Subcutaneous abdominal adipose tissue (tissue), 5 donors: ENCODE measurements around the gene EPS15.
"Not testable (repeated sequence)": the region's sequence is repeated elsewhere in the genome, so short reads cannot be mapped to it uniquely, and the experiment has no call there.

Experiments used
- H3K27ac ChIP-seq: one replicate; pipeline ENCODE4 v1.7.0; 2013; ENCODE audit warnings: low read depth, mild to moderate bottlenecking, inconsistent platforms, low read length, moderate library complexity
- H3K27me3 ChIP-seq, 5 donors: one replicate each; pipeline ENCODE4 v1.7.0; 2013; ENCODE audit warnings: low read length in 5 of 5, inconsistent platforms in 1 of 5; ENCODE audit not compliant: control insufficient read depth in 5 of 5, insufficient read depth in 4 of 5
- H3K36me3 ChIP-seq, 5 donors: one replicate each; pipeline ENCODE4 v1.7.0; 2013; ENCODE audit warnings: low read length in 5 of 5; ENCODE audit not compliant: control insufficient read depth in 5 of 5, insufficient read depth in 5 of 5
- H3K4me1 ChIP-seq, 5 donors: one replicate each; pipeline ENCODE4 v1.7.0; 2013; ENCODE audit warnings: low read length in 5 of 5, mild to moderate bottlenecking in 3 of 5, moderate library complexity in 1 of 5; ENCODE audit not compliant: control insufficient read depth in 5 of 5, insufficient read depth in 5 of 5
- H3K4me3 ChIP-seq, 5 donors: one replicate each; pipeline ENCODE4 v1.7.0; 2013; ENCODE audit warnings: low read length in 5 of 5, low read depth in 1 of 5
- H3K9ac ChIP-seq, 5 donors: one replicate each; pipeline ENCODE4 v1.7.0; 2013; ENCODE audit warnings: low read length in 5 of 5, mild to moderate bottlenecking in 4 of 5, moderate library complexity in 3 of 5
- H3K9me3 ChIP-seq, 5 donors: one replicate each; pipeline ENCODE4 v1.7.0; 2013; ENCODE audit warnings: low read length in 5 of 5; ENCODE audit not compliant: control insufficient read depth in 5 of 5
- donor health status: healthy.
- donor health status: healthy.
- donor health status: healthy.
- donor health status: healthy.
- donor health status: healthy.

The EPS15 gene

DNA sequence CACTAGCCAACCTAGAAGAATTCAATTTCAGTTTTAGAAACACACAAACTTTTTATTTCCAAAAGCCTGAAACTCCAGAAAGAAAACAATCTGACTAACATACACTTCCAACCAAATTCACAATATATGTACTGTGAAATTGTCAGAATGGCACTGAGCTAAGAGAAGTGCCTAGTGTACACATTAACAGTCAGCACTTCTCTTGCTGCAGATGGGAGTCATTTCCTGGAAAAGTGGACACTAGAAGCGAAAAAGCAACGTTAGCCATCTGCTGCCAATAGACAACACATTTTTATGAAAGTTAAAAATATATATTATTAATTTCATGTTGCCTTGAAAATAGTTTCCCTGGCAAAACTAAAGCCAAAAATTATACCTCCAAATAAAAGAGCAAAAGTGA is 66.1 kb downstream of the EPS15 start:
- peaks cover 0 to 12% (median 6%) of the 10 kb centered on the region in 5 donors for H3K36me3 ChIP-seq
- H3K9ac ChIP-seq: no peak overlapping the region
- no peak overlapping the region for H3K27ac ChIP-seq
- H3K27me3 ChIP-seq: no peaks in the 10 kb centered on the region
- H3K4me1 ChIP-seq: peaks cover 0 to 6% (median 0%) of the 10 kb centered on the region in 5 donors
- no peak overlapping the region for H3K4me3 ChIP-seq
- no peaks in the 10 kb centered on the region for H3K9me3 ChIP-seq

DNA sequence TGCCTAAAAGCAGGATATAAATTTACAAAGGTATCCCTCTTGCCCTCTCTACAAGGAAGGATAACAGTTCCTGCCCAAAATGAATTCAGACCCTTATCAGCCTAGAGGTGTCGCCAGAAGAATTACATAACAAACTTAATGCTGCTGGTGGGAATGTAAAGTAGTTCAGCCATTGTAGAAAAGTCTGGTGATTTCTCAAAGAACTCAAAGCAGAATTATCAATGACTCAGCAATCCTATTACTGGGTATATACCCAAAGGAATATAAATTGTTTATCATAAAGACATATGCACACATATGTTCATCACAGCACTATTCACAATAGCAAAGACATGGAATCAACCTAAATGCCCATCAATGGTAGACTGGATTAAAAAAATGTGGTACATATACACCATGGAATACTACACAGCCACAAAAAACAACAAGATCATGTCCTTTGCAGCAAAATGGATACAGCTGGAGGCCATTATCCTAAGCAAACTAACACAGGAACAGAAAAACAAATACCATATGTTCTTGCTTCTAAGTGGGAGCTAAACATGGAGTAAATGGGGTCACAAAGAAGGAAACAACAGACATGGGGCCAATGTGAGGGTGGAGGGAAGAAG is 70.1 kb downstream of the EPS15 start:
- not testable (repeated sequence) for H3K27me3 ChIP-seq, H3K9ac ChIP-seq, H3K27ac ChIP-seq, H3K9me3 ChIP-seq, H3K4me3 ChIP-seq
- peaks cover 14 to 34% (median 23%) of the 10 kb centered on the region in 5 donors for H3K36me3 ChIP-seq
- peaks cover 0 to 14% (median 8%) of the 10 kb centered on the region in 5 donors for H3K4me1 ChIP-seq

DNA sequence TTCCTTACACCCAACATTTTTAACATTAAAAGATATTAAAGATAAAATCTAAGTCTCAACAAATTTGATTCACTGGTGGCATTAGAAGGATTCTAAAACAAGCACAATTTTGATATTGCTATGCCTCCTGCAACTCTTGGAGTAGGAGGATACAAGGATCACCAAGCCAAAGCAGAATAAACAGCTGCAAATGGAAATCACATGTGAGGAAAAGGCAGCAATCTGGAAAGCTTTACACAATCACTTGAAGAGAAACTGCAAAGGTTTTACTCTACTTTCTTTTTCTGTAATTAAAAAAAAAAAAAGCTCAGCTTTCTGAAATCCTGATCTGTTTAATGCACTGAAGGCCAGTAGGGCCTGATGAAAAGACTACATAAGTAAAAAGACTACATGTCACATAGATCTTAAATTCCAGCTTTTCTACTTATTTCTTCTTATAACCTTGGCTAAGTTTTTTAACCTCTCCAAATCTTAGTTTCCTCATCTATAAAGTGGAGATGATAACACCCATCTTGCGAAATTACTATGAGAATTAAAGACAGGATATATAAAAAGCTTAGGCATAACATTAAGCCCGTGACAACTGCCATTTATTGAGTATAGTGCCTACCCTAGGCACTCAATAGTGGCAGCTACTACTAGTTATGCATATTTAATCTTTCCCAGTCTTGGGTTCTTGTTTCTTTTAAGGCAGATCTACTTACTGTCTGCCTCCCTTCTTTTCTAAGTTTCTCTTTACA is 73.5 kb downstream of the EPS15 start:
- H3K27me3 ChIP-seq: no peaks in the 10 kb centered on the region
- peaks cover 19 to 44% (median 33%) of the 10 kb centered on the region in 5 donors for H3K36me3 ChIP-seq
- H3K27ac ChIP-seq: no peak overlapping the region
- H3K4me1 ChIP-seq: peaks cover 0 to 8% (median 3%) of the 10 kb centered on the region in 5 donors
- no peaks in the 10 kb centered on the region for H3K9me3 ChIP-seq
- H3K9ac ChIP-seq: no peak overlapping the region
- H3K4me3 ChIP-seq: no peak overlapping the region

DNA sequence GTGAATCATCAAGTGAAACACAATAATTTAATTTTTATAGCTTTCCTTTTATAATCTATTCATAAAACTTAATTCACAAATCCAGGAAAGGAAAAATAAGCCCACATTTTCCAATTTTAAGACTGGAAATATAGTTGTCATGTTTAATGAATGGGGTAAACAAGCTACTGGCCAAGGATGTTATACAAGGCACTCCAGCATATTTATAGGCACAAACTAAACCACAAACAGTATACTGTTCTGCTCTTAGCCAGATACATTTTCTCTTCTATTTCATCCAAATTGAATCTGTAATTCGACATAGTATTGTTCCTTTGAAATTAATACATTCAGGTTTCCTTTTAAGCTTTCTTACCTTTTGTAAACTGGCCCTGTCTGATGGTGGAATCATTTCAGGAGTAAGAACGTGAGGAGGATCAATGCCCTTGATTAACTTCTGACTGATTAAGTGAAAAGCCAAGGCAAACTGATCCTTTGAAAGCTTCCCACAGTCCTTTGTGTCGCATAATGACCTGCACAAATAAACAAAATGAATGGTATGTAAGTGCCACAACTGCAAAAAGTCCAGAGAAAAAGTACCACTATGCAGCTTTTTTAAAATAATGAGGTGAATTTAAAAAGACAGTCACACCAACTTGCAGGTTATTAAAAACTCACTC is 74.4 kb downstream of the EPS15 start:
- H3K4me1 ChIP-seq: peaks cover 0 to 8% (median 3%) of the 10 kb centered on the region in 5 donors
- H3K27ac ChIP-seq: no peak overlapping the region
- peaks cover 23 to 50% (median 34%) of the 10 kb centered on the region in 5 donors for H3K36me3 ChIP-seq
- H3K9ac ChIP-seq: no peak overlapping the region
- no peaks in the 10 kb centered on the region for H3K27me3 ChIP-seq
- no peaks in the 10 kb centered on the region for H3K9me3 ChIP-seq
- H3K4me3 ChIP-seq: no peak overlapping the region

DNA sequence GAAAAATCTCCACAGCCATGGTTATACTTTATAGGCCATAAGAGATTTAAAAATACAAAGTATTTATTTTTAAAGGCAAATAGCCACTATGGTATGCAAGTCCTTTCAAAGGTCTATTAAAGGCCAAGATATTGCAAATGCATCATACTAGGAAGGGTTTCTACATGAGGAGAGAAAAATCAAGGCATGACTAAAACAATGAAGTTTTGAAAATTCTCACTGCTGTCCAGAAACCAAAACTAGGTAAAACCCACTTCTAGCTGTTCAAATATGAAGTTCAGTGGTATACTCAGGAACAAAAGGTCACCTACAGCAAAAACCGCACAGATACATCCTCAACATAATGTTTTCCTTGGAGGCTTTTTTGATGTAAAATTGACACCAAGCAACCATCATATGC is 75.0 kb downstream of the EPS15 start:
- no peak overlapping the region for H3K9ac ChIP-seq
- H3K27me3 ChIP-seq: no peaks in the 10 kb centered on the region
- no peak overlapping the region for H3K4me3 ChIP-seq
- H3K36me3 ChIP-seq: peaks cover 23 to 56% (median 37%) of the 10 kb centered on the region in 5 donors
- H3K4me1 ChIP-seq: peaks cover 0 to 8% (median 3%) of the 10 kb centered on the region in 5 donors
- H3K27ac ChIP-seq: no peak overlapping the region
- no peaks in the 10 kb centered on the region for H3K9me3 ChIP-seq

DNA sequence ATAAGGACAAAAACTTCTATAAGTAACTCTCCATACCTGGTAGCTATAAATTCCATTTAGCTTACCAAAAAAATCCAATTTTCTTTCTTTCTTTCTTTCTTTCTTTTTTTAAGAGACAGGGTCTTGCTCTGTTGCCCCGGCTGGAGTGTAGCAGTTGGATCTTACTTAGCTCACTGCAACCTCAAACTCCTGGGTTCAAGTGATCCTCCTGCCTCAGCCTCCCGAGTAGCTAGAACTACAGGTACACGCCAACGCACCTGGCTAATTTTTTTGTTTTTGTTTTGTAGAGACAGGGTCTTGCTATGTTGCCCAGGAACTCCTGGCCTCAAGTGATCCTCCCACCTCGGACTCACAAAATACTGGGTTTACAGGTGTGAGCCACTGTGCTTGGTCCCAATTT is 75.5 kb downstream of the EPS15 start:
- Histone ChIP-seq H3K4me3 (no peak overlapping the region), H3K36me3 (peaks cover 27 to 59% (median 38%) of the 10 kb centered on the region in 5 donors), H3K27ac (no peak overlapping the region), H3K27me3 (no peaks in the 10 kb centered on the region), H3K9ac (no peak overlapping the region), H3K9me3 (no peaks in the 10 kb centered on the region), H3K4me1 (peaks cover 0 to 8% (median 3%) of the 10 kb centered on the region in 5 donors)

DNA sequence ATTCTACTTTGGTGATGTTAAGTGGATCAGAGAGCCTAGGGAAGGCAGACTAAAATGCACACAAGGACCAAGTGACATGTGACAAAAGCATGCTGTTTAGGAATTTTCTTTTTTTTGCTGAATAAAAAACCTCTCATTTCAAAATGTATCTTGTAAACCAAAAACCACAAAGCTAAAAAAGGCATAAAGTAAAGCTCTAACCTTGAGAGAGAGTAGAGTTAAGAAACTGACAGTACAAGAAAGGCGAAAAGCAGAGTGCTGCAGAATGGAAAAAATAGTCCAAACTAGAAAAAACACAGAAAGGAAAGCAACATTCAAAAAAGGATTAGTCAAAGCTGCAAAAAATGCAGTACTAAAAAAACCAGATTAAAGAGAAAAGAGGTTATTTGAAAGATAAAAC is 76.5 kb downstream of the EPS15 start:
- Histone ChIP-seq H3K36me3 (peaks cover 24 to 60% (median 37%) of the 10 kb centered on the region in 5 donors), H3K9ac (no peak overlapping the region), H3K9me3 (no peaks in the 10 kb centered on the region), H3K27ac (no peak overlapping the region), H3K27me3 (no peaks in the 10 kb centered on the region), H3K4me1 (peaks cover 0 to 8% (median 3%) of the 10 kb centered on the region in 5 donors), H3K4me3 (no peak overlapping the region)

DNA sequence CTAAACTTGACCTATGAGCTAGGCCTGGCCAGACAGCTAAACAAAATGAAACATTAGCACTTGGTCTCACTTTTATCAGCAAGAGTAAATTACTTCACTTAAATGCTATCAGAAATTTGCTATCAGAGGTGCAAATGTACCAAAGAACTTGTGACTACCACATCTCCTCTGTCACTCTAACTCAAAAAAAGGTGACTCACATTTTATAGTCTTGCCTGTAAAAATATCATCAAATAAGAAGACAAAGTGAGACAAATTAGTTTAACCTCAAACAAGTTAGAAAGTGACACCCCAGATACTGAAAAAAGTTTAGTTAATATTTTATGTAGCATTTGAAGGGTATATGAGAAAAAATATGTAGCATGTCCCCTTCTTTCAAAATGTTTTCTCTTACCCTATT is 76.9 kb downstream of the EPS15 start:
- Histone ChIP-seq H3K4me1 (peaks cover 0 to 8% (median 3%) of the 10 kb centered on the region in 5 donors), H3K9me3 (no peaks in the 10 kb centered on the region), H3K27me3 (no peaks in the 10 kb centered on the region), H3K27ac (no peak overlapping the region), H3K9ac (no peak overlapping the region), H3K36me3 (peaks cover 22 to 57% (median 34%) of the 10 kb centered on the region in 5 donors), H3K4me3 (no peak overlapping the region)

DNA sequence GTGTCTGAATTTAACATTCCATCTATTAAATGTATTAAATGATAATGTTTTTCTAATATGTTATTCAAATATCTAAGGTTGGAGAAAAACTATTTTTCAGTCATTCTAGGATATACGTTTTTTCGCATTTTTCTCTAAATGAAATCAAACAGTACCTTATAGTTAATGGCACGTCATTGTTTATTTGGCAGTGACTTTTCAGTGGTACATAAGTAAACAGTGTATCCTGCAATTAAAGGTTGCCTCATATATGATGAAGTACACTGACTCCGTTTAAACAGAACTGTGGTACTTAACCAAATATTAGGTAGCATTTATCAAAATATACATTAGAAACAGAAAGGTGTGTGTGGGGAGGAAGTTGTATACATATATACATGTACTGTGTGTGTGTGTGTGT is 79.2 kb downstream of the EPS15 start:
- Histone ChIP-seq H3K36me3 (peaks cover 26 to 55% (median 36%) of the 10 kb centered on the region in 5 donors), H3K27me3 (no peaks in the 10 kb centered on the region), H3K9ac (no peak overlapping the region), H3K4me3 (no peak overlapping the region), H3K27ac (no peak overlapping the region), H3K9me3 (no peaks in the 10 kb centered on the region), H3K4me1 (no peaks in the 10 kb centered on the region)

DNA sequence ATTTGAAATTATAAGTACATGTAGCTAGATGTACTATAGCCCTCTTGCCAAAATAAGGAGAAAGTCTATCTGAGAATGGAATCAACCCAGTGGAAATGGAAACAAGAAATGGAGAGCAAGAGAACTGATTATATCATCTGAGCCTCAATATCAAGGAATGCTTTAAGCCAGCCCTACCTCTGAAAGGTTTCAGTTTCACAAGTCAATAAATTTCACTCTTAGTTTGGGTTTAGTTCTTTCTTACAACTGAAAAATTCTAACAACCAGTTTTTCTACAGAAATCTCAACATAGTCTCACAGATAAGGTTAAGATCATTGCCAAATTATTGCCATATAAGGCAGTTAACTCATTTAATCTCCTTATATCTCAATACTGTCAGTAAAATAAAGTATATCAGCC is 80.0 kb downstream of the EPS15 start:
- Histone ChIP-seq H3K27ac (no peak overlapping the region), H3K9me3 (no peaks in the 10 kb centered on the region), H3K36me3 (peaks cover 20 to 47% (median 35%) of the 10 kb centered on the region in 5 donors)

More for the DNA sequence above, 80.0 kb downstream of the EPS15 start:
- Histone ChIP-seq H3K4me3 (no peak overlapping the region), H3K27me3 (no peaks in the 10 kb centered on the region), H3K9ac (no peak overlapping the region), H3K4me1 (peaks cover 0 to 6% (median 0%) of the 10 kb centered on the region in 5 donors)
